ENCODE data around the gene HSPB8. TPM values are rescaled to one million over a fixed set of nuclear protein-coding genes. Genes with fewer than 3 reads are reported as not detected.

Gene HSPB8, protein sequence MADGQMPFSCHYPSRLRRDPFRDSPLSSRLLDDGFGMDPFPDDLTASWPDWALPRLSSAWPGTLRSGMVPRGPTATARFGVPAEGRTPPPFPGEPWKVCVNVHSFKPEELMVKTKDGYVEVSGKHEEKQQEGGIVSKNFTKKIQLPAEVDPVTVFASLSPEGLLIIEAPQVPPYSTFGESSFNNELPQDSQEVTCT
- polyA plus RNA-seq (2013, experiment 1 of 2; ENCODE audit: insufficient read length): 15.7 TPM
- 17.2 TPM for polyA plus RNA-seq (2013, experiment 2 of 2; ENCODE audit: insufficient read length)

DNA sequence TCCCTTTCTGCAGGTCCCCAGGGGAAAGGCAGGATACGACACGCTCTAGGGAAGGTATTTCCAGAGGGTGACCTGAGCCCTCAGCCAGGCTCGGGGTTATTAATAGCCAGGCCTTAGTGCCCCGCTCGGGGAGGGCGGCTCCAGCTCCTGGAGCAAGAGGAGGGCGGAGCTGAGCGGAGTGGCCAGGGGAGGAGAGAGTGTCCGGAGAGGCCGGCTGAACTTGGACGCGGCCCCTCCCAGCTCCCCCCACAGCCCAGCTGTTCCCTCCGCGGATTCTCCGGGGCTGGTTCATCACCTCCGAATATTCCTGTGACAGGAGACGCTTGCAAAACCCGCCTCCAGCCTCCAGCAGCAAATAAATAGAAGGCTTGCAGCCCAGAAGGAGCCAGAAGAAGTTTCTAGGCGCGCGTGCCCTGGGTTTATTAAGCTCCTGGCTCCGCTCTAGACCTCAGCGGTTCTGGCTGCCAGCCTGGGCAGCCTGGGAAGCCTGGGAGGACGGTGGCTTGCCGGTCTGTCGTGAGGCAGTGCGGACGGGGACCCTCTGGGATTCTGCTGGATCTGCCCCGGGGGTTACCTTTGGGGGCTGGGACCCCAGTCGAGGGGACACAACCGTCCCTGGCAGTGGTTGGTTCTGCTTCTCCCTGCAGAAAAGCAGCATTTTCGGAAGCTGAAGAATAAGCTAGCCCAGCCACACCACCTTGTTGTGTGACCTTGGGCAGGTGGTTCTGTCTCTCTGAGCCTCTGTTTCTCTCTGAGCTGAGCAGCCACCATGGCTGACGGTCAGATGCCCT is at the start of gene HSPB8:
Gene HSPB8, plus strand, starts transcription at position 388 of the 791 bp plus-strand sequence. Its CDS starts 382 bp downstream, at position 770.
- DNase-seq: peak; percentile 87

DNA sequence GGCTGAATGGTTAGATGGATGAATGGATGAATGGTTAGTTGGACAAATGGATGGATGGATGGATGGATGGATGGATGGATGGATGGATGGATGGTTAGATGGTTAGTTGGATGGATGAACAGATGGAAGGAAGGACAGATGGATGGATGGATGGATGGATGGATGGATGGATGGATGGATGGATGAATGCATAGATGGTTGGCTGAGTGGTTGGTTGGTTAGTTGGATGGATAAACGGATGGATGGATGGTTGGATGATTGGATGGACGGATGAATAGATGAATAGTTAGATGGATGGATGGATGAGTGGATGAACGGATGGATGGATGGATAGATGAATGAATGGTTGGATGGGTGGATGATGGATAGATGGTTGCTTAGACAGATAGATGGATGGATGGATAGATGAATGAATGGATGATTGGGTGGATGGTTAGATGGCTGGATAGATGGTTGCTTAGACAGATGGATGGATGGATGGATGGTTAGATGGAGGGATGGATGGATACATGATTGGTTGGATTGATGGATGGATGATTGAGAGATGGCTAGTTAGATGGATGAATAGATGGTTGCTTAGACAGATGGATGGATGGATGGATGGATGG is 48.8 kb upstream of the HSPB8 start:
- no peak for DNase-seq

DNA sequence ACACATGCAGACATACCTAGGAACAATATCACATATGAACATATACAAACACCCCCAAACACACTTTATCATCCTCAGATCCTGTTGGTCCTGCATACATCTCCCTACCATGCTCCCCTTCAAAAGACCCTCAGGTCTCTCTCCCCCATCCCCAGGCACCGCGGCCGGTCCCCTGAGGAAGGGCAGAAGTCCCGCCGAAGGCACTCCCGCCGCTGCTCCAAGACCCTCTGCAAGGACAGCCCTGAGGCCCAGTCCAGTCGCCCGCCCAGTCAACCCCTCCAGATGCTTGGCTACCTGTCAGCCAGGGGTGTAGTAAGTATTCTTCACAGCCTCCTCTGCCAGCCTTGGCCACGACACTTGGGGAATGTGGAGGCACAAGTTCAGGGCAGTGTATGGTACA is 48.2 kb upstream of the HSPB8 start:
- no peak for DNase-seq

DNA sequence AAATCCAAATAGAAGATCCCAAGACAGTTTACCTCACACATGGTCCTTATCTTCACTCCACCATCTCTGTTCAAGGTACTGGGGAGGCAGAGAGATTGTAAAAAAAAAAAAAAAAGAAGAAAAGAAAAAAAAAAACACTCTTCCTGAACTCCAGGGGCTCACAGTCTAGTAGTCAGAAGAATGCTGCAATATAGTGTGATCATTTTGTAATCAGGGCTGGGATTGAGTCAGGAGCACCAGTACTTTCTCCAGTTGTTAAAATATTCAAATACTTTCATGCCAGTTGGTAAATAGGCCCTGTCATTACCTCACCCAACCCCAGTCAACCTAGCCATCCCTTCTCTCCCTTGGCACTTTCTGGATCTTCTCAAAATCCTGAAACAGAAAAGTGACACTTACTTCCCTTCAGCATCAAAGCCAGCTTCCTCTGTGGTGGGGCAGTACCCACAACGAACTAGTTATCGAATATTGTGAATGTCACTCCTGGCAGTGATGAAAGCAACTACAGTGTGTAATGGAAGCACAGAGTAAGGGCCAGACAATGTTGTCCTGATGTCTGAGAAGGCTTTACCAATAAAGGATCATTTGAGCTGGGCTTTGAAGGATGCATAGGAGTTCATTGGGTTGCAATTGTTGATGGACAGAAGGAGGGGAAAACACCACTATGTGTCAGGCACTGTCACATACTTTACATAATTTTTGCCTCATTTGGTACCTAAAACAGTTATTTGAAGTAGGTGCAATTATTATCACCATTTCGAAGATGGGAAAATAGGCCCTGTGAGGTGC is 44.3 kb upstream of the HSPB8 start:
- no peak for DNase-seq

DNA sequence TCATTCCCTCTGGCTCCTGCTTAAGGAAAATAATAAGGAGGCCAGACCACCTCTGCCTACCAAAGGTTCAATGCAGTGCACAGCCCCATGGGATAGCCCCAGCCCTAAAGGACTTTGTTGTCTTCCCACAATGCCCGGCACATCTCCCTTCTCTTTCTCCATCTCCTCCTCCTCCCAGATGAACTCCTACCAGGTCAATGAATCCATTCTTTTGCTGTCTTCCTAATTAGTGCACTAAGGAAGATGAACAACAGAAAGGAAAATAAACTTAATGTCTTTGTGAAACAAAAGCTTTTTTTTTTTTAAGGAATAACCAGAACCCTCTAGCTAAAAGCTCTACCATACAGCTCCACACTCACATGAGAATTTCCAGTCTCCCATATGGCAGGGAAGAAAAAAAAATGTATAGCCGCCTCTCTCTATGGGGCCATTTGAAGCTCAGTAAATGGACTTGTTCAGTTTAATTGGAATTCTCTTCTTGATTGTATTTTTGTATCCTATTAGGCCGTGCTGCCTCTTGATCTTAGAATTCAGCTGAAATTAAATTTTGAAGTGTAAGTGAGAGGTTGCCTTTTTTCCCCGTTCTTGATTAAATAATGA is 41.8 kb upstream of the HSPB8 start:
- DNase-seq: no peak

DNA sequence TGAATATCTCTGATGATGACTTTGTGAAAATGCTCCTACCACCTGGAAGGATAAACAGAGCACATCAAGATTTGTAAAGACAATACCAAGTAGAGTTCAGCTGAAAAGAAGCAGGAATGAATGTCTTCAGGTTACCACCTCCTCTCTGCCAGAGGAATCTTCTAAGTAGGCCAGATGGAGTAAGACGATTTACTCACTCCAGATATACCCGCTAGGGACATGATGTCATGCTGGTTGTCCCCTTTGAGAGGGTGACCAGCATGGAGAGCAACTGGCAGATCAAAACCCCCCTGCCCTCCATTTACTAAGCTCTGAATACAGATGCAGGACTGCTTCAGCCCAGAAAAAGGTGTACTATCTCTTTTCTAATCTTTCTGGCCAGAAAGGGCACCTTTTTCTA is 39.3 kb upstream of the HSPB8 start:
- no peak for DNase-seq

DNA sequence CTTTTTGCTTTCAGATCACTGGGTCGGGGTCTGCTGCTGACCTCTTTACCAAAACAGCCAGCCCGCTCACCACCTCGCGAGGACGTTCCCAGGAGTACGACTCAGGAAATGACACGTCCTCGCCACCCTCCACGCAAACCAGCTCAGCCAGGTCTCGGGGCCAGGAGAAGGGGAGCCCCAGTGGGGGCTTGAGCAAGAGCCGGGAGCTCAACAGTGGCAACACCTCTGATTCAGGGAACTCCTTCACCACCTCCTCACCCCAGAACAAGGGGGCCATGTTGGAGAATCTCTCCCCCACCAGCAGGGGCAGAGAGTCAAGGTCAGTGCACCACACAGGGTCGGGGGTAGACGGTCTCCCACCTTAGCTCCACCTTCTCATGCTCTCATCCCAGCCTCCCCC is 33.4 kb upstream of the HSPB8 start:
- no peak for DNase-seq

DNA sequence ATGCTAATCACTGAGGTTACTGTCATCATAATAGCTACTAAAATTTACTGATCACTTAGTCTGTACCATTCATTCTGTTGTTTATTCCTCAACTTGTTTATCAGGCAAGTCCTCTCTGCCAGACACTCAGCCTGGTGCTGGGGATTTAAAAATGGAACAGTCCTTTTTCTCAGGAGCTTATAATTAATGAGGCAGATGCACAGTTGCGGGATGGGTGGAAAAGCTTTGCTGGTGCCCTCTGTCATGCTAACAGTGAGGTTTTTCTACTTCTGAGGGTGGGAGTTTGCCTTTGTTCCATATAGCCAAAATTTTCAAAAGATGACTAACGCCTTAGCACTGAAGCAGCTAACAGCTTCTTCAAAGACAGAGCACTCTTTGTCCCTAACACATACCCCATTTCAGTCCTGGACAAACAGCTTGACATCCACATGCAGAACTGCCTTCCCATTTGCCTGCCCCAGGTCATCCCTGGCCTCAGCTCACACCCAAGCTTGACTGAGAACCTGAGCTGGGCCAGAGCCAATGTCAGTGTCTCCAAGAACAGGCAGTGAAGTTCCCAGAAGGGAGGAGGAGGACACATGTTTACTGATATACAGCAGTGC is 30.8 kb upstream of the HSPB8 start:
- no peak for DNase-seq

DNA sequence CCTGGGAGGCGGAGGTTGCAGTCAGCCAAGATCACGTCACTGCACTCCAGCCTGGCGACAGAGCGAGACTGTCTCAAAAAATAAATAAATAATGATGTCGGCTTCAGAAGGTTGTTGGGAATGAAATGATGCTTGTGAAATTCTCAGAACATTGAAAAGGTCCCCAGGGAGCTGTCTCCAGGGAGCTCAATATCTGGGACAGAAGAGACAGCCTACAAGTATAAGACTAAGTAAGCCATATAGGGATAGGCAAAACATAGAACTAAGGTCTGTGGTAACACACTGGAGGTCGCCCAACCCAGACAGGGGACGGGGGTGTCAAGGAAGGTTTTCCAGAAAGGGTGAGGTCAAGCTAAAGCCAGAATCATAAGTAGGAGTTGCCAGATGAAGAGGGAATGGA is 29.5 kb upstream of the HSPB8 start:
- no peak for DNase-seq

DNA sequence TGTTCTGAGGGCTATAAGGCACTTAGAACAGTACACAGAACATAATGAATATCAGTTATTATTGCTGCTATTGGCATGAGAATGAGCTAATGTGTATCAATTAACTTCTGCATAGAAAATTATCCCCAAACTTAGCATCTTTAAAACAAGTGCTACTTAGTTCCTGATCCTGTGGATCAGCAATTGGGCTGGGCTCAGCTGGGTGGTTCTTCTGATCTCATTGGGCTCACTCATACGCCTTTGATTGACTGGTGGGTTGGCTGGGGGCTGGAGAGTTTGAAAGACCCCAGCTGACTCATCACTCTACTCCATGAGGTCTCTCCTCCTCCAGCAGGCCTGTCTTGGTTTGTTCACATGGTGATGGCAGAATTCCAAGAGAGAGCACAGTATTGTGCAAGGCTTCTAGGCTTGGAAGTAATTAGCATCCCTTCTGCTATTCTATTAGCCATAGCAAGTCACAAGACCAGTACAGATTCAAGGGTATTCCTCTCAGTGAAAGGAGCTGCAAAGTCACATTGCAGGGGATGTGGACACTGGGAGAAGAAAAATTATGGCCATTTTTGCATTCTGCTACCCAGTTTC is 27.2 kb upstream of the HSPB8 start:
- no peak for DNase-seq

DNA sequence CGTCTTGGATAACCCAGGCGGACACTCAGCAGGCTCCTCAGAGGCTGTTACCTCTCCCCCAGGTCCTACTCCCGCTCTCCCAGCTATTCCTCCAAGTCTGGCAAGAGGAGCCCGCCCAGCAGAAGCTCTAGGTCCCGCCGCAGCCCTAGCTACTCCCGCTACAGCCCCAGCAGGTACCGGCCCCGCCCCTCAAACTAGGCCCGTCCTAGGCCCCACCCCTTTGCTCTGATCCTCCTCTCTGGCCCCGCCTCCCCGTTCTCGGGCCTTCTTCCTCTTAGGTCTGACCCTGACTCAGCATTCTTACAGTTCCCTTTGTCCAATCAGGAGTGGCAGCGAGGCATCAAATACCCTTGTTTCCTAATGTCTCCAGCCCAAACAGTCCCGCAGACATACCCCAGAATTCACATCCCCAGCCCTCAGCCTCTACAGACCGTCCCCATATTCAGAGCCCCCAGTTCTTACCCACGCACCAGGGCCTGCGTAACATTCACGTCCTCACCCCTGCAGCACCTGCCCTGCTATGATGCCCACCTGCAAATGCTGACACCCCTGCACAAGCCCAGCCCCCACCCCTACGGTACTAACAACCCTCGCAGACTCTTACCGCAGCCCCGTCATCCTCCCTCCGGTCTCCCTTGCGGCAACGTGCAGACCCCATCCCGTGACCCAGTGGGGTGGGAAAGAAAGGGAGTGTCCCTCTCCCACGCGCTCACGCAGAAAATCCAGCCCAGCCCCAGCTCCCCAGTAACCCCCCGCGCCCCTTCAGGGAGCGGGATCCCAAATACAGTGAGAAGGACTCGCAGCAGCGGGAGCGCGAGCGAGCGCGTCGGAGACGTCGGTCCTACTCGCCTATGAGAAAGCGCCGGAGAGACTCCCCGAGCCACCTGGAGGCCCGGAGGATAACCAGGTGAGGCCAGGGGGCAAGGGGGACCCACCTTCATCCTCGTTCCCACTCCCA is 25.0 kb upstream of the HSPB8 start:
- DNase-seq: peak; percentile 44

DNA sequence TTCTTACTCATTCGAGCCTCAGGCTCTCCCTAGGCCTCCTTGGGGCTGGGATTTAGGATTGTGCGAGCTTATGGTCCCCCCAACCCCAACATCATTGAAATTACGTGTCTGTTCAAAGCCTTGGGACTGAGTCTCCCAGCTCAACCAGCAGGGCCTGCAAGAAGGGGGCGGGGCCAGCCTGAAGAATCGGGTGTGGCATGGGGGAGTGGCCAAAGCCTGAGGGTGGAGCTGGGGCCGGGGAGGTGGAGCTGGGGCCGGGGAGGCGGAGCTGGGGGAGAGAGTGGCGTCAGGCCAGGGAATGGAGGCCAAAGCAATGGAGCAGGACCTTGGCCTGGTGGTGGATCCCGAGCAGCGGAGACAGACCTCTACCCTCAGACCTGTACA is 24.3 kb upstream of the HSPB8 start:
- no peak for DNase-seq

DNA sequence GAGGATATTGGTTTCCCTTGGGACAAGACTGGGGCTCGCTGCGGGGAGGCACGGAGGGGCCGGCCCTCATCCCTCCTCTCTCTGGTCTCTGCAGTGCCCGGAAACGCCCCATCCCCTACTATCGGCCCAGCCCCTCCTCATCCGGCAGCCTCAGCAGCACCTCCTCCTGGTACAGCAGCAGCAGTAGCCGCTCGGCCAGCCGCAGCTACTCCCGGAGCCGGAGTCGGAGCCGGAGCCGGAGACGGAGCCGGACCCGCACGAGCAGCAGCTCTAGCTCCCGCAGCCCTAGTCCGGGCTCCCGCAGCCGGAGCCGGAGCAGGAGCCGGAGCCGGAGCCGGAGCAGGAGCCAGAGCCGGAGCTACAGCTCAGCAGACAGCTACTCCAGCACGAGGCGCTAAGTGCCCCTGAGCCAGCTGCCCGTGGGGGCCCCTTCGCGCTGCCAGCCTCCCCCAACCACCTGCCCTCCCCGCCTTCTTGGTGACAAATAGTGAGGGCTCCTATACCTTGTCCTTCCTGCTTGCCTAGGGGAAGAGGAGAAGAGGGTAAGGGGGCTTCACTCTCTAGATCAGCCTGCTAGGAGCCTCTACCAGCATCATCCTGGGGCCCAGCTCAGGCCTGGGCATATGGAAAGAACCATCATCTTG is 22.2 kb upstream of the HSPB8 start:
- no peak for DNase-seq

DNA sequence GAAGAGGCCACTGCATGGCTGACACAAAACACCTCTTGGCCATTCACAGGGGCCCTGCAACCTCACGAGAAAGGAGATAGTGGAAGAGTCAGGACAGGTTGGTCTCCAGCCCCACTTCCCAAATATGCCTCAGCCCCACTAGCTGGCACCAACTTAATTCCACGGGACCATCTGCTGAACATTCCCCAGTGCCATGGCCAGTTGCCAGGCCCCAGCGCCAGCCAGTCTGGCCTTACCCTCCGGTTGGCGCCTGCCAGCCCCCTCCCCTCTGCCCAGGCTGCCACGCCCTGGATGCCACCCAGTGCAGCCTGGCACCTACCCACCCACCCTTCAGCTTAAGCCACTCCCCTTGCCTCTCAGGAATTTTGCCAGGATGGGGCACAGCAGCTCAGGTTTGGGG is 21.2 kb upstream of the HSPB8 start:
- DNase-seq: no peak

DNA sequence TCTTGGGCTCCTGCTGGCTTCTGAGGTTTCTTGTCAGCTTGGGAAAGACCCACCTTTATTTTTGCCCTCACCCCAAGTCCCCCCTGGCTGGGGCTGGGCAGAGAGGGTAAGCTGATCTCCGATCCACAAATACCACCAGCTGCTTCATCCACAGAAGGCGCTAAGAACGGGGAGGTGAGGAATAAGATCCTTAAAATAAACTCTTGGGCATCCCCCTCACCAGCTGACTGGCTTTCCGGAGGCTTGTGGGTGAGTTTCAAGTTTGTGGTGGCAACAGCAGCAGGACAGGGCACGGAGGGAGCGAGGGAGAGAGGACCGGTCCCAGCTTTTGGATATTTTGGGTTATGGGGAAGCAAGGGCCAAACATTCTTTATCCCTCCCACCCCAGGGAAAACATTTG is 20.8 kb upstream of the HSPB8 start:
- DNase-seq: no peak

DNA sequence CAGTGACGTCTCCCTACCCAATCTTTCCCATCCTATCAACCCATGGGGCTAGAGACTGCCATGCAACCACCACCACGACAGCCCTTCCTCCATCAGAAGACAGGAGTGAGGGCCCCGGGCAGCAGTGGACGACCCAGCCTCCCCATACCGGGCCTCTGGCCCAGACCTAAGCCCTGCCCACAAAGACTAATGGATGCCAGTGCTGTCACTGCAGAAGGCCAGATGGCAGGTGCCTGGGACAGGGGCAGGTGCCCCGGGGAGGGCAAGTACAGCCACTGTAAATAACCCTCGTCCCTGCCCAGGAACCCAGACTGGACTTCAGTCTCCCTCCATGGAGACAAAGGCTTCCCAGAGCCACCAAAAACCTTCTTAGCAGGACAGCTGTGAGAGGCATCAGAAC is 20.3 kb upstream of the HSPB8 start:
- DNase-seq: no peak

DNA sequence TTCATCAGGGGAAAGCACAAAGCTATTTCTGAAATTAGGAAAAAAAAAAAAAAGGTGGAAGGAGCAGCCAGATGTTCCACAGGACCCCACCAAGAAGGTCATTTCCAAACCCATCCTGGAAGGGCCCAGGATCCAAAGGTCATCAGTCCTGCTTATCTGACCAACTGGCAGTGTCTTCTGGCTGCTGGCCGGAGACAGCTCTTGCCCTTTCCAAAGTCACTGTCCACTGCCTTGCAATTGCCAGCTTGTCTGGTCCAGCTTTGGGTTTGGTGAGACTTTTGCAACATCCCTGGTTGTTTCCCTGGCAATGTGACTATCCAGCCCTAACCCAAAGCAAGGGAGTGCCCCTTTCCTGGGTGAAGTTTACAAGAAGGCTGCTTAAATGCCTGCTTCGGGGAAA is 18.9 kb upstream of the HSPB8 start:
- no peak for DNase-seq

DNA sequence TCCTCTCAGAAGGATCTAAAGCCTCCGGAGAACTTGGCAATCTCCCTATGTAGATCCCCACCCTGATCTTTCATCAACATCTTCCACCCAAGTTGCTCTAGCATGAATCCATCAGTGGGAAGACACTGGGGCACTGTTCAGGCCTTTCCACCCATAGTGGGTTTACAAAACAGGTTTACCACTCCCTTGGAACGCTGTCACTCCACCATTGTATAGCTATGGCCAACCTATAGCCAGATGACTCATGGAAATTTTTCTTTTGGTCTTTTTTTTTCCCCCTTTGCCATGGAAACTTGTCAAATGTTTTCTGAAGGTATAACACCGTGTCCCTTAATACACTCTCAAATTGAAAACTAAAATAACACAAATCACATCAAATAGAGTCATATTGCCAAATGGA is 10.8 kb upstream of the HSPB8 start:
- no peak for DNase-seq

DNA sequence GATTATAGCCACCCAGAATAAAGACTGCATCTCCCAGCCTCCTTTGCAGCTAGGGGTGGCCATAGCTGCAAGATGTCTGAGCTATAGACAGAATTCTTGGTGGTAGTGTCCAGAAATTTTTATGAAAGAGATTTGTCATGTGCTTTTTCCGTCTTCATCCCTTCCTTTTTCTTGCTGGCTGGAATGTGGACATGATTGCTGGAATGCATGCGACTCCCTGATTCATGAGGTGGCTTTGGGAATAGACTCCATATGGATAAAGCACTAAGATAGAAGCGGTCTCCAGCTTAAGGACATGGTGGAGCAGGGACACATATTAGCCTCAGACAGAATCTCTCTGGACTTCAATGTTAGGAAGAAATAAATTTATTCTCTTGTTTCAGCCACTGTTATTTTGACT is 10.0 kb upstream of the HSPB8 start:
- DNase-seq: no peak

DNA sequence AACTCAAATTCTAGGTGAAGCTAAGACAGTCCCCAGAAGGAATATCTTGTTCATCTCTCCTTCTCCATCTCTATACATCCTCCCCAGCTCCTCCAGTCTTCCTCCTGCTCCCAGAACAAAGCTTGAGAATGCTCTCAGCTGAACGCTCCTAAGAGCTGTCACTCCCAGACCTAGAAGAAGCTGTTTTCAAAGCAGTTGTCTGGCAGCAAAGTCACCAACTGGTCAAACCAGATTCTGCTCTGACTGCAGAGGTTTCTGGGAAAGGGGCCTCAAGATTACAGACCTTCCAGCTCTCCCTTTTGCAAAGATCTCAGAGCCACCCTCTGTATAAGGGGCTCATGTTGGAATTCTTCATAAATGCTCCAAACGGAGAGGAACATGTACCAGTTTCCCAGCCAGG is 9.6 kb upstream of the HSPB8 start:
- DNase-seq: no peak

All from fibroblast of skin of back (primary cell).